ENCODE measurements around the gene WDR31.

Gene WDR31

DNA sequence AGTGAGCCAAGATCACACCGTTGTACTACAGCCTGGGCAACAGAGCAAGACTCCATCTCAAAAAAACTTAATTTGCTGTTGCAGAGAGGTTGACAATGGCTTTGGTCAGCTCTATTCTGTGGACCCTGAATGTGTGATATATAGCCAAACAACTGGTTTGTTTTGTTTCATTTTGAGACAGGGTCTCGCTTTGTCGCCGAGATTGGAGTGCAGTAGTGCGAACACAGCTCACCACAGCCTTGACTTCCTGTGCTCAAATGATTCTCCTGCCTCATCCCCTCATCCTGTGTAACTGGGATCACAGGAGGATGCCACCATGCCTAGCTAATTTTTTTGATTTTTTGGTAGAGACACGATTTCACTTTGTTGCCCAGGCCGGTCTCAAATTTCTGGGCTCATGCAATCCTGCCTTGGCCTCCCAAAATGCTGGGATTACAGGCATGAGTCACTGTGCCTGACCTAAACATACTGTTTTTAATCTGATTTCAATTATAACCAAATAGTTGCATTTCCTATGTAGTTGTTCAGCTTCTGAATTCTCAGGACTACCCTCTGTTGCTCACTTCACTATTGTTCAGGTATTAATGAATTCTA lies 46.7 kb downstream of the WDR31 start:
- no peak for DNase-seq

- DNase-seq, result no peak
Observed at GRCh38 chr9:113290052-113290607, 49.9 kb downstream of the WDR31 start.

DNA sequence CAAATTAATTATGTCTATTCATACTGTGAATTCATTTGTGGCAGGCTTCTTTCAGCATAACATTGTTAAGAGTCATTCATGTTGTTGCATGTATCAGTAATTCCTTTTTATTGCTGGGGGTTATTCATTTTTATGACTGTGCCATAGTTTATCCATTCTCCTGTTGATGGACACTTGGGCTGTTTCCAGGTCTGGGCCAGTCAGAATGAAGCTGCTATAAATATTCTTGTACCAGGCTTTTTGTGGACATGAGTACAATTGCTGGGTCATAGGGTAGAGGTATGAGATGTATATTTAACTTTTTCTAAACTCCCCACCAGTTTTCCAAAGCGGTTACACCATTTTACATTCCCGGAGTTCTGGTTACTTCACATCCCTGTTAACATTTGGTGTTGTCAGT lies 51.0 kb downstream of the WDR31 start:
- no peak for DNase-seq

GRCh38 chr9:113281356-113281755 lies 58.7 kb downstream of the WDR31 start:
- DNase-seq, result no peak

- no peak for DNase-seq
Observed at GRCh38 chr9:113278840-113279239, 61.2 kb downstream of the WDR31 start.

GRCh38 chr9:113275157-113276131 lies 64.6 kb downstream of the WDR31 start, which contains the start of the genes CDC26 and PRPF4:
CDC26 (minus strand) TSS chr9:113275572; CDS start chr9:113272507, 3,065 bp downstream.
PRPF4 (plus strand) TSS chr9:113275658; CDS start chr9:113275744, 86 bp downstream.
- DNase-seq, result peak; percentile 98 to 99 (median 98)

DNA sequence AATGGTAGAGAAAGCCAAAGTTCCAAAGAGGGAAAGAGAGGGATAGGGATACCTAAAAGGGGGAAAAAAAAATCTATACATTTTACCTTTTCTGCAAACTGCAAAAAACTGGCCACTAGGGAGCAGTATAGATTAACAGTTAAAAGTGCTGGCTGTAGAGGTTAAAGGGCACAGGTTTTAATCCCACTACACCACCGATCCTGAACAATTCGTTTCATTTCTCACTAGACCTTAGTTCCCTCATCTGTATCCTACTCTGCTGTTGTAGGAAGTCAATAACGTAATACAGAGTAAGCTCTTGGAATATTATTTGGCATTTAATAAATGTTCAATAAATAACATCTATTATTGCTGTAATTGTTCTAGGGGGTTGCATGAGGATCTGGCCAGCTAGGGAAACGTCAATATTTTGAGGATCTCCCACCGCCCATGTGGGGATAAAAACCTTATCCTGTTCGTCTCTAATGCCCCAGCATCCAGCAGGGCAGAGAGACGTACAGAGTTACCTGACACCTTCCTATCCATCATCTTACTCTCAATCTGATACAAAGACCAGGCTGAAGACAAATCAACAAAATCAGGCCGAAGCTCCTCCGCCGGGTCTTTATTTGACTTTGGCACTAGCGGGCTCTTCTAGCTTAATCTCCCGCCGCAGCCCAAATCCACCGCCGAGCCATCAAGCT lies 65.5 kb downstream of the WDR31 start:
- peak; percentile 66 to 83 (median 76) for DNase-seq

DNA sequence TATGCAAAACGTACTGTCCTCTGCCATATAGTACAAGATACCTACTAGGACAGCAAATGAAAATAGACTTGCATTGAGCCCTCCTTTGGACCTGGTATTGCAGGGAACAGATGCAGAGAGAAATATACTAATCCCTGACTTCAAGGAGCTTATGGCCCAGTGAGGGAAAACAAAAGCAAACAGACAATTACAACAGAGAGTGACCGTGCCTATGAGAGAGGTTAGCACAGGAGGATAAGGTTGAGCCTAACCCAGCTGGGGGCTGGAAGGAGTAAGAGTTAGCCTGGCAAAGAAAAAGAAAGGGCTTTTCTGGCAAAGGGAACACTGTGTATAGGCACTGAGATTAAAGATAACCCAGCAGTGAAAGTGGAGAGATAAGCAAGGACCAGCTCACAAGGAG lies 70.2 kb downstream of the WDR31 start:
- no peak for DNase-seq

DNA sequence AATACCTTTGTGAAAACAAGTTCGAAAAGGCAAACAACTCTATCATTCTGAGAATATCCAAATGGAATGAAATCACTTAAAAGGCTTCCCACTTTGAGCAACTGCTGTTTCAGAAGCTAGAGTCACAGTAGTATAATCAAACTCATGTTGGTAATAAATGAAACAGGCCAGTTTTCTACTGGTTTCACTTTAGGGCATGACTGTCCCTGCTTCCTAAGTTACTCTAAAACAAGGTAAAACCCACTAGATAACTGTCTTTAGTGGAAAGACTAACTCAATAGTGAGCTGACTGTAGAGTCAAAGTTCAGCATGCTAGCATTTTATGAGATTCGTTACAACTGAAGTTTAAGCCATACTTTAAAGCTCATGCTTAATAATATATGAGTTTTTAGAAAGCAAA lies 70.7 kb downstream of the WDR31 start:
- no peak for DNase-seq

- DNase-seq, result no peak
Observed at GRCh38 chr9:113267911-113268566, 72.0 kb downstream of the WDR31 start.

- no peak for DNase-seq
Observed at GRCh38 chr9:113266174-113266573, 73.9 kb downstream of the WDR31 start.

All from suppressor macrophage (primary cell).